Stimulated activated CD8-positive, alpha-beta memory T cell treated with anti-CD3 and anti-CD28 coated beads, Interleukin-12 subunit alpha, Interleukin-12 subunit beta, amount 100 ng/mL, for 4 hours (primary cell): ENCODE results near the gene PIM3.

ENCODE experiments used
- DNase-seq: peaks from one replicate; pipeline ENCODE4 v3.0.0-alpha.2; 2020; ENCODE audit warnings: low read depth

PIM3 gene

DNA sequence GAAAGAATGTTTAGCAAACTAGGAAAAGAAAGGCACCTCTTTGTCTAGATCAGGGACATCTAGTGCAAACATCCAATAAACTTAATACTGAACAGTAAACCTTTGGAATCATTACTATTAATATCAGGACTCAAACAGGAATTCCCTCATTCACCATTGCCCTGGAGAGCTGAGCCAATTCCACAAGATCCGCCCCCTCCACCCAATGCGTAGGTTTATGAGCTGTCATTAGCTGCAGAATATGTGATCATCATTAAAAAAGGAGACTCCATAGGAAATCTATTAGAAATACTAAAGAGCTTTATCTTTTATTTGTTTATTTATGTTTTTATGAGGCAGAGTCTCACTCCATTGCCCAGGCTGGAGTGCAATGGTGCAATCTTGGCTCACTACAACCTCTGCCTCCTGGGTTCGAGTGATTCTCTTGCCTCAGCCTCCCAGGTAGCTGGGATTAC is 46.5 kb downstream of the PIM3 start:
- no peak for DNase-seq

DNA sequence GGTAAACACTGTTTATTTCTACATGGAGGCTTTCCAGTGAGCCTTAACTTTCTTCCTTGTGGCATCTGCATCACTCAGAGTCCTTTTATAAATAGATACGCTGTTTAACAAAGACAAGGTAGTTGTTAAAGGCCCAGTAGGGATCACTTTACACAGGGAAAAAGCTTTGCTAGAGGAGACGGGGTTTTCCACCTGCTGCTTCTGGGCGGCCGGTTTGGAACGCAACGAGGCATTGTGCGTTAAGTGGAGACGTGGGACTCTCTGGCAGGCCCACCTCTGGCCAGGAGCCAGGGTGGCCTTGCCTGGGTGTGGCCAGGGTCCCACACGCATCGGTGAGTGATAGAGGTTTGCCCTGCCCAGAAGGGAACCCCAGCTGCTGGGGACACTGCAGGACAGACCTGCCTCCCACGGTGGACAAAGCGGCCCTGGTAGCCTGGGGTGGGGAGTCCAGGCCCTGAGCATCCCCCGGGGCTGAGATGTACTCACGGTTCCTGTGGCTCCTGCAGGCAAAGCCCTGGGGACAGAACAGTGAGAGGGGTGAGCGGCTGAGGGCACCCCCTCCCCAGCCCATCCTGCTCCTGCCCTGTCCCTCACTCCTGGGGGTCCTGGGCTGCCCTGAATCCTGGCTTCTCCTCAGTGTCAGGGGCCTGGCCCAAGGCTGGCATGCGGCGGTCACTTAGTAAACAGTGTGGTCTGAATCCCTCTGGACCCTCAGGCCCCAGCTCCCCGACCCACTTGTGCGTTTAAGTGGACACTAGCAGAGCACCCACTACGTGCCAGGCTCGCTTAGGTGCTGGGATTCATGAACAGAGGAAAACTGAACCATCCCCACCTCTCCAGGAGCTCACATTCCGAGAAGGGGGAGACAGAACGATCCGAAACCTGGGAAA is 47.8 kb downstream of the PIM3 start:
- no peak for DNase-seq

DNA sequence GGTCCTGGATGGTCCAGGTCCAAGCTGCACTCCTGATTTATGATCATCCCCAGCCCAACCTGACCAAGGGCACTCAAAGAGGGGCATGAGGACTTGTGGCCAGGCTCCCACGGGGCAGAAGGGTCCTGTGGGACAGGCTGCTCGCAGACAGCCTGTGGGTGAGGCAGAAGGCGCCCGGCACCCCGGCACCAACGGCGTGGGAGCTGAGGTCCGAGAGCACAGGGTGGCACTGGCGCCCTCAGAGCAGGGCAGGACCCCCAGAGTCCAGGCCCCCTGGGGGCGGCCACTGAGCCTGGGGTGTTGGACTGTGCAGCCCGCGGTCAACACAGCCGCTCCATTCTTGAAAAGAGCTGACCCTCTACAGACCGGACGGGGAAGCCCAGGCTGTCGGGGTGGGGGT is 48.7 kb downstream of the PIM3 start:
- DNase-seq = no peak

DNA sequence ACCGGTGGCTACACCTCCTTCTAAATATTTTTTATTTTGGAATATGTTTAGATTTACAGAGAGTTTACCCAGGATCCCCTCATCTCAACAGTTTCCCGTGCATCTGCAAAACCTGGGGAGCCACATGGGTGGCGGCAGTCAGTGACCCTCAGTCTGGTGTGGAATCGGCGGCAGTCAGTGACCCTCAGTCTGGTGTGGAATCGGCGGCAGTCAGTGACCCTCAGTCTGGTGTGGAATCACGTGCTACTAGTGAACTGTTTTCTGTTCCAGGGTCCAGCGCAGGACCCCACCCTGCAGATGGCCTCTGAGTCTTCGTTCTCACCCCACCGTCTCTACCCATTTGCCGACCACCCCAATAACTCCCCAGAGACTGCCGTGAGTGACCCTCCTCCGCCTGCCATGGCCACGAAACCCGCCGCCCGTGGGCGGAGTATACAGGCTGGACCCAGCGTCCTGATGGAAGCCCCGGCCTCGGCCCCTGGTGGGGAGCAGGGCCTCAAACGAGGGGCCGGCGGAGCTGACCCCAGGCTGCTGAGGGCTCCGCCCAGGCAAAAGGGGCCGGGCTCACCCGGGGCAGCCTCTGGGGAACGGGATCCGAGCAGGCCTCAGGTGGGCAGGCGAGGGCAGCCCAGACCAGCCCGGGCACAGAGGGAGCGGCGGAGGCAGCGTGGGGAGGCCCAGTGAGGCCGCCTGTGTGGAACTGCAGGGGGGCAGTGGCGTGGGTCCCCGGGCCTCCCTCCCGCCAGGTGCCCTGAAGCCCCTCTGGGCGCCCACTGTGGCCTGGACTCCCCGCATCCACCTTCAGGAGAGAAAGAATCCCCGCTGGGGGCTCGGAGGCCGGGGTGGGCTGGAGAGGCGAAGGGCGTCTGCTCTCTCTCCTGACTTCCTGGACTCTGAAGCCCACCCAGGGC is 49.4 kb downstream of the PIM3 start:
- DNase-seq = no peak

DNA sequence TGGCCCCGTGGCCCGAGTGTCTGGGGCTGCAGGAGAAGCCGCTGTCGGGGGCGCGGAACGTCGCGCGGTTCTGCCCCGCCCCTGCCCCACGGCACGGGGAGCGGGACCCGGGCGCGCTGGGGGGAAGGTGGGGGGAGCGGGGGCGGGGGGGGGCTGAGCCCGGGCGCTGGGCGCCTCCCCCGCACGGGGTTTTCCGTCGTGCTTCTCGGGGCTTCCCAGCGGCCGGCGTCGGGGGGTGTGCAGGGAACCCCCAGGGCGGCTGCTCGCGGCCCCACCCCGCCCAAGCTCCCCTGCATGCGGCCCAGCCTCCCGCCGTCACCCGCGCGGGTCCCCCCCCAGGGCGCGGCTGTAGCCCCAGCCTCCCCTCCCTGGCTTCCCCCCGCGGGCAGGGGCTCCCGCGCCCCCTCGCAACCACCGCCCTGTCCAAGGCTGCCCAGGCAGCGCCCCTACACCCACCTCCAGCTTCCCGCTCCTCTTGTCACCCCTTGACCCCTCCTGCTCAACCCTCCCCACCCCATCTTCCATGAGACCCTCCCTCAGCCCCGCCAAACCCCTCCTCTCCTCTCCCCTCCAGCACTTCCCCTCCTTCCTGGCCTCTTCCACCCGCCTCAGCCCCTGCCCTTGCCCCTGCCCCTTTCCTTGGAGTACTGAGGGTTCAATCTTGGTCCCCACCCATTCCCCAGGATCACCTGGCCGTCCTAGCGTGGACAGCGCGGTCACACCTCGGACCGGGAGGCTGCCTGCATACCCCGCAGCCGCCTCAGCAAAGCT is 50.3 kb downstream of the PIM3 start:
- peak; percentile 76 for DNase-seq

DNA sequence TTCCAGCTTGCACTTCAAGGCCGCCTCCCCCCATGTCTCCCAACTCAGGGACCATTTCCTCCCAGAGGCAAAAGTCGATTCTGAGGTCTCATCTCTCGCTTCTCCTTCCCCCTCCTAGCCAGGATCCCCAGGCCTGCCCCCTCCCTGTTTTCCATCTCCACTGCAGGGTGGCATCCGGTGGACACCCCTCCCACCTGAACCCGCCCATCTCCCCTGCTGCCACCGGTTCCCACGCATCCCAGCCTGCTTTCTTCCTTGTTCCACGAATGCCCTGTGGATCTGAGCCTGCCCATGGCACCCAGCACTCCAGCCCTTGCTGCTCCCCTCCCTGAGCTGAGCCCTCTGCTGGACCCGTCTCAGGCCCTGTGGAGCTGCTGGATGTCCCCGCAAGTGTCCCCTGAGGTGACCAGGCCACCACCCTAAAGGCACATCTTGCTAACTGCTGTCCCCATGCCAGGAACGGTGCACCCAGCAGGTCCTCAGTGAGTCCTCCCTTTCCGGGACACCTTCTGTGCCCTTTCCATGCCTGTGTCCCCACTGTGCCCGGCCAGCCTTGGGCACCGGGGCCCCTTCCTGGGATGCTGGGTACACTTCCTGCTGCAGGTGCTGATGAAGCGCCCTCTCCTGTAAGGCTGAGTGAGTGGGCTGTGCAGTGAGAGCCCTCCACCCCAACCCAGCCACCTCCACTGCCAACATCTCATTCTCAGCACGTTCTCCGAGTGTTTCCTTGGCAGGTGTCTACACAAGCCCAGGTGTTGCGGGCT is 51.1 kb downstream of the PIM3 start:
- DNase-seq = no peak

DNA sequence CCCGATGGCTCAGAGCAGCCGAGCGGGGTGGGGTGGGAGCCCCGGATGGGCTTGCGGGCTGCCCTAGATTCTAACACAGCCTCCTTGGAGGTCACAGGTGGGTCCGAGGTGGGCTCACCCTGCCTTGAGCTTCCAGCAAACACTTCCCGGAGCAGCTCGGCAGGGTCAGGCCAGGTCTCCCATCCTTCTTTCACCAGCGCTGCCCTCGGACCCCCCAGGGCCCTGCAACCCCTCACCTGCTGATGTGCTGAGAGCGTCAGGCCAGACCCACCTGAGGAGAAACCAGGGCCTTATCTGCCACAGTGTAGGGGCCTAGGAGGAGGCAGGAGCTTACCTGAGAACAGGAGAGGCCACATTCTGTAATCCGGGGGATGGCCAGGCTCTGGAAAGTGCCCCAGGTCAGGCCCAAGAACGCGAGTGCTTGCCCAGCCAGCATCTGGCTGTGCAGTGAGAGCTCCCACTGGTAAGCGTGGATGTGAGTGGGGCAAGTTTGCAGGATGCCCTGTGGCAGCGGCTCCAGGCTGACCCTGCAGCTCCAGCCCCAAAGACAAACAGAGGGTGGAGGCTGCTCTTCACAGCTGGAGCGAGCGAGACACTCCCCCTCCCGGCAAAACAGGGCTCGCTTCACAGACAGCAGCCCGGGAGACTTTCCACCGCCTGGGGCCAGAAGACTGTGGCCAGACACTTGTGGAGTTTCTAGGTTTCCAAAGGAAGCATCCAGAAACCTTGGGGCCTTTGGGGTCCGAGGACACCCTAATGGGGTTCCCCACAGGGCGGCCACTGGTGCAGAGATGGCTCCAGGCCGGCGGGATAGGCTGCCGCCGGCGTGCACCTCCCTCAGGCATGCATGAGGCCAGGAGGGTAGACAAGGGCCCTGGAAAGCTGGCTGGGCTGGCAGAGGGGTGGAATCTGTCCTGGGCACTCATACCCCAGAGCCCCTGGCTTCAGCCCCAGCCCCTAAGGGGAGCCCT is 51.9 kb downstream of the PIM3 start, which contains the start of gene IL17REL:
Gene IL17REL, minus strand, starts transcription at position 555 of the 971 bp plus-strand sequence. Its CDS starts 119 bp downstream, at position 436.
- no peak for DNase-seq
